ENCODE results near the gene FLNA. TPM values are rescaled to one million over a fixed set of nuclear protein-coding genes. Genes with fewer than 3 reads are reported as not detected.
A peak's percentile ranks its signal among the peaks of the same experiment; 100 is the strongest.
"Not testable (repeated sequence)": the region's sequence is repeated elsewhere in the genome, so short reads cannot be mapped to it uniquely, and the experiment has no call there.

Gene FLNA
- total RNA-seq, 2 experiments from 2014 or later, result 1,012 to 1,022 TPM

GRCh38 chrX:154397888-154398667 lies 23.6 kb upstream of the FLNA start, which contains the start of gene RPL10:
TSS of gene RPL10 (plus strand) at chrX:154398377. CDS start at chrX:154398520, 143 bp downstream.
- intact Hi-C loops (cut with DNase I, micrococcal nuclease), result loop anchor here in 1 of 2 experiments (5.0 kb wide), 1 partner anchor 134 kb away; no protein-coding TSS in a partner anchor
- Mint-ChIP-seq H3K27ac (peak within 1 kb of the TSS; percentile 99), H3K4me3 (peak within 1 kb of the TSS; percentile 98), H3K4me1 (ENCODE audit: low read depth) (peaks cover 22% of the 10 kb centered on the region), H3K9me3 (no peaks in the 10 kb centered on the region), H3K27me3 (no peaks in the 10 kb centered on the region), H3K36me3 (ENCODE audit: low read depth) (peaks cover 43% of the 10 kb centered on the region)
- Histone ChIP-seq H3K27ac (ENCODE audit: low read depth in 1 of 2, low read length in 2 of 2) (peak within 1 kb of the TSS; percentile 88 to 99), H3K36me3 (ENCODE audit: insufficient read depth, low read length) (peaks cover 24% of the 10 kb centered on the region), H3K27me3 (ENCODE audit: control insufficient read depth in 1 of 2, insufficient read depth in 2 of 2, low read length in 2 of 2) (no peaks in the 10 kb centered on the region), H3K4me3 (ENCODE audit: low read length) (peak within 1 kb of the TSS; percentile 72), H3K9me3 (ENCODE audit: control insufficient read depth in 1 of 2, insufficient read depth in 1 of 2, low read length in 2 of 2) (no peaks in the 10 kb centered on the region), H3K4me1 (ENCODE audit: insufficient read depth, low read length) (peaks cover 27% of the 10 kb centered on the region)
- TF ChIP-seq CTCF (IDR thresholded peaks at IDR 0.05), result no peak
- DNase-seq (peak; percentile 76 to 96 (median 86)), ATAC-seq (ENCODE audit: poor library complexity) (peak; percentile 83)
- POLR2A ChIA-PET, result interaction anchor here (0.6 to 3.9 kb wide), 37 partner anchors 11 to 604 kb away, joined by 3 to 40 read pairs (median 4); partner anchors contain the start of genes ATP6AP1, DKC1, DNASE1L1 and EMD
- CTCF ChIA-PET, result interaction anchor here (0.9 to 3.2 kb wide), 8 partner anchors 13 to 129 kb away, joined by 3 to 15 read pairs (median 3); partner anchors contain the start of genes SLC10A3 and TAFAZZIN

- peak; percentile 7 for ATAC-seq (ENCODE audit: poor library complexity)
- Mint-ChIP-seq H3K4me1 (ENCODE audit: low read depth) (peaks cover 22% of the 10 kb centered on the region), H3K27me3 (no peaks in the 10 kb centered on the region), H3K36me3 (ENCODE audit: low read depth) (peaks cover 41% of the 10 kb centered on the region), H3K9me3 (no peaks in the 10 kb centered on the region), H3K27ac (peak overlapping the region; percentile 99), H3K4me3 (peak overlapping the region; percentile 98)
- TF ChIP-seq CTCF (IDR thresholded peaks at IDR 0.05), result no peak
- peak overlapping the region; percentile 88 to 99 for H3K27ac ChIP-seq (ENCODE audit: low read depth in 1 of 2, low read length in 2 of 2)
- H3K9me3 ChIP-seq (ENCODE audit: control insufficient read depth in 1 of 2, insufficient read depth in 1 of 2, low read length in 2 of 2), result no peaks in the 10 kb centered on the region
- no peaks in the 10 kb centered on the region for H3K27me3 ChIP-seq (ENCODE audit: control insufficient read depth in 1 of 2, insufficient read depth in 2 of 2, low read length in 2 of 2)
- peaks cover 24% of the 10 kb centered on the region for H3K36me3 ChIP-seq (ENCODE audit: insufficient read depth, low read length)
- intact Hi-C loops (cut with DNase I, micrococcal nuclease), result loop anchor here in 1 of 2 experiments (5.0 kb wide), 1 partner anchor 135 kb away; no protein-coding TSS in a partner anchor
- ChIA-PET POLR2A (interaction anchor here (0.6 to 3.9 kb wide), 30 partner anchors 12 to 603 kb away, joined by 3 to 40 read pairs (median 4); partner anchors contain the start of genes ATP6AP1, DKC1, DNASE1L1 and EMD), CTCF (interaction anchor here (1.6 to 3.2 kb wide), 2 partner anchors 14 to 93 kb away, joined by 3 to 15 read pairs; partner anchors contain the start of genes SLC10A3 and TAFAZZIN)
- DNase-seq, result peak in 8 of 14 experiments; percentile 29 to 76 (median 46)
- peaks cover 27% of the 10 kb centered on the region for H3K4me1 ChIP-seq (ENCODE audit: insufficient read depth, low read length)
- peak overlapping the region; percentile 72 for H3K4me3 ChIP-seq (ENCODE audit: low read length)
These were observed 22.8 kb upstream of the FLNA start for GRCh38 chrX:154396973-154397887.

GRCh38 chrX:154396363-154396762 lies 21.9 kb upstream of the FLNA start:
- Mint-ChIP-seq H3K27ac (peak overlapping the region; percentile 99), H3K36me3 (ENCODE audit: low read depth) (peaks cover 34% of the 10 kb centered on the region), H3K4me3 (peak overlapping the region; percentile 98), H3K4me1 (ENCODE audit: low read depth) (peaks cover 22% of the 10 kb centered on the region)
- not testable (repeated sequence) for H3K9me3 ChIP-seq (ENCODE audit: control insufficient read depth in 1 of 2, insufficient read depth in 1 of 2, low read length in 2 of 2); H3K27ac ChIP-seq (ENCODE audit: low read depth in 1 of 2, low read length in 2 of 2); DNase-seq; ATAC-seq (ENCODE audit: poor library complexity); H3K27me3 Mint-ChIP-seq; H3K4me3 ChIP-seq (ENCODE audit: low read length); H3K27me3 ChIP-seq (ENCODE audit: control insufficient read depth in 1 of 2, insufficient read depth in 2 of 2, low read length in 2 of 2); H3K9me3 Mint-ChIP-seq
- ChIA-PET POLR2A (interaction anchor here (1.8 kb wide), 1 partner anchor 32 kb away, joined by 8 read pairs; the partner anchor contains the start of gene ATP6AP1), CTCF (interaction anchor here (1.6 kb wide), 1 partner anchor 94 kb away, joined by 3 read pairs; the partner anchor contains the start of gene SLC10A3)
- Histone ChIP-seq H3K36me3 (ENCODE audit: insufficient read depth, low read length) (peaks cover 23% of the 10 kb centered on the region), H3K4me1 (ENCODE audit: insufficient read depth, low read length) (peaks cover 27% of the 10 kb centered on the region)
- intact Hi-C loops (cut with DNase I, micrococcal nuclease), result loop anchor here in 1 of 2 experiments (5.0 kb wide), 1 partner anchor 136 kb away; no protein-coding TSS in a partner anchor

GRCh38 chrX:154389812-154390747 lies 15.6 kb upstream of the FLNA start:
- H3K9me3 ChIP-seq (ENCODE audit: control insufficient read depth in 1 of 2, insufficient read depth in 1 of 2, low read length in 2 of 2); H3K4me1 ChIP-seq (ENCODE audit: insufficient read depth, low read length); H3K36me3 ChIP-seq (ENCODE audit: insufficient read depth, low read length); POLR2A ChIA-PET; H3K27me3 Mint-ChIP-seq; H3K4me3 ChIP-seq (ENCODE audit: low read length); H3K4me1 Mint-ChIP-seq (ENCODE audit: low read depth); H3K27me3 ChIP-seq (ENCODE audit: control insufficient read depth in 1 of 2, insufficient read depth in 2 of 2, low read length in 2 of 2); intact Hi-C loops (cut with DNase I, micrococcal nuclease); H3K4me3 Mint-ChIP-seq; H3K9me3 Mint-ChIP-seq; DNase-seq; CTCF ChIA-PET; H3K36me3 Mint-ChIP-seq (ENCODE audit: low read depth); H3K27ac Mint-ChIP-seq; H3K27ac ChIP-seq (ENCODE audit: low read depth in 1 of 2, low read length in 2 of 2): not testable (repeated sequence)
- peak; percentile 72 for ATAC-seq (ENCODE audit: poor library complexity)

Data from CD4-positive, alpha-beta T cell (primary cell).